Body of pancreas (tissue), 4 donors: ENCODE data around the gene GRIK1. TPM values are rescaled to one million over a fixed set of nuclear protein-coding genes. Genes with fewer than 3 reads are reported as not detected.

ENCODE experiments used
- ATAC-seq: fragments of 150-250 bp; one replicate; pipeline ENCODE4 v1.9.1; 2016
- DNase-seq, 4 donors: peaks; one replicate each; pipeline ENCODE4 v3.0.0-alpha.2; 2019
- H3K27ac ChIP-seq, 4 donors: fragments of 200-600 bp; sonication (generic); 1 replicate in 3 of 4; 2 replicates in 1 of 4; pipeline versions ENCODE4 v1.5.1 to v1.6.1; 2016 to 2019; ENCODE audit warnings: mild to moderate bottlenecking in 1 of 4, mixed read lengths in 1 of 4, moderate library complexity in 1 of 4
- H3K27me3 ChIP-seq, 2 donors: fragments of 200-600 bp; sonication (generic); one replicate each; pipeline ENCODE4 v1.6.0; 2016; ENCODE audit warnings: mild to moderate bottlenecking in 1 of 2
- H3K36me3 ChIP-seq, 2 donors: fragments of 200-600 bp; sonication (generic); replicated peaks in 1 of 2; 2 replicates each; pipeline ENCODE4 v1.5.1; 2016; ENCODE audit warnings: low read depth in 2 of 2; ENCODE audit not compliant: insufficient read depth in 1 of 2
- H3K4me1 ChIP-seq: fragments of 200-600 bp; sonication (generic); one replicate; pipeline ENCODE4 v1.6.0; 2016
- H3K4me3 ChIP-seq, 2 donors: fragments of 200-600 bp; sonication (generic); 1 replicate in 1 of 2; 2 replicates in 1 of 2; pipeline ENCODE4 v1.5.1; 2016 to 2019
- H3K9me3 ChIP-seq, 3 donors: fragments of 200-600 bp; sonication (generic); 1 replicate in 2 of 3; 2 replicates in 1 of 3; pipeline ENCODE4 v1.5.1; 2016
- POLR2A ChIP-seq, 3 donors: fragments of 450-650 bp; IDR thresholded peaks; one replicate each; pipeline ENCODE4 v1.6.1; 2016; ENCODE audit warnings: antibody characterized with exemption in 3 of 3, mild to moderate bottlenecking in 2 of 3
- WGBS, 2 donors: methylation state at CpG; one replicate each; pipeline ENCODE4 v1.1.5; 2017; 5-methylcytosine and 5-hydroxymethylcytosine counted together
- intact Hi-C: fragments of 100-400 bp; cut with DNase I; formaldehyde crosslinking; loops from one replicate; pipeline ENCODE4 v1.15.1; 2023
- total RNA-seq, 2 donors: library from RNA; depleted of rRNA; stranded (reverse); fragments of >200 nt; gene quantifications; one replicate each; pipeline ENCODE4 v1.1.0, GENCODE V29; 2016
- TF ChIP-seq, protein P1 (sequence below), 7 experiments: fragments of 450-650 bp in 4 of 7; fragments of 200-600 bp in 3 of 7; sonication (generic) in 3 of 7; IDR thresholded peaks; one replicate each; pipeline ENCODE4 v1.5.1; 2016 to 2019; ENCODE audit warnings: antibody characterized with exemption in 7 of 7

GRIK1 gene
- total RNA-seq, 2 donors from 2014 or later: 0.66 TPM; not detected in 1

DNA sequence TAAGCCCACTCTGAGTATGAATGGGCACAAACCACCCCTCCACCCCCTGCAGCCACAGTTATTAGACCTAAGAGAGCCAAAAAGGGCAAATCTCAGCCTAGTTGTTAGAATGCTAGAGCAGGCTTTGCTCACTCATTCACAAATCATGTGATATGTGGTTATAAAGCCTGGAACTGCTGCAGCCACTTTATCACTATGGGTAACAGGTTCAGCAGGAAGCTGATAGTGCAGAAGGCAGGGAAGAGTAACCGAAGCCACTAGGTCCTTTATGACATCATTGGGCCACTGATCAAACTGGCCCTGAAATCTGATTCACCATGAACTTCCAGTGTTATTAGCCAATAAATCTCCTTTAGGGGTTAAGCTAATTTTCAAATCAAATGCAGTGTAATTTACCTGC lies 134.7 kb downstream of the GRIK1 start:
- Histone ChIP-seq H3K4me3 (no peak overlapping the region), H3K4me1 (no peaks in the 10 kb centered on the region), H3K27me3 (no peaks in the 10 kb centered on the region), H3K36me3 (no peaks in the 10 kb centered on the region), H3K27ac (no peak overlapping the region), H3K9me3 (no peaks in the 10 kb centered on the region)
- ATAC-seq: no peak
- intact Hi-C loops: no loop called here
- DNase-seq: no peak
- WGBS, 2 donors: 17 to 28% methylated on average over 1 of the region's 1 CpG
- TF ChIP-seq POLR2A (IDR thresholded peaks at IDR 0.05): no peak
- TF ChIP-seq, protein P1, sequence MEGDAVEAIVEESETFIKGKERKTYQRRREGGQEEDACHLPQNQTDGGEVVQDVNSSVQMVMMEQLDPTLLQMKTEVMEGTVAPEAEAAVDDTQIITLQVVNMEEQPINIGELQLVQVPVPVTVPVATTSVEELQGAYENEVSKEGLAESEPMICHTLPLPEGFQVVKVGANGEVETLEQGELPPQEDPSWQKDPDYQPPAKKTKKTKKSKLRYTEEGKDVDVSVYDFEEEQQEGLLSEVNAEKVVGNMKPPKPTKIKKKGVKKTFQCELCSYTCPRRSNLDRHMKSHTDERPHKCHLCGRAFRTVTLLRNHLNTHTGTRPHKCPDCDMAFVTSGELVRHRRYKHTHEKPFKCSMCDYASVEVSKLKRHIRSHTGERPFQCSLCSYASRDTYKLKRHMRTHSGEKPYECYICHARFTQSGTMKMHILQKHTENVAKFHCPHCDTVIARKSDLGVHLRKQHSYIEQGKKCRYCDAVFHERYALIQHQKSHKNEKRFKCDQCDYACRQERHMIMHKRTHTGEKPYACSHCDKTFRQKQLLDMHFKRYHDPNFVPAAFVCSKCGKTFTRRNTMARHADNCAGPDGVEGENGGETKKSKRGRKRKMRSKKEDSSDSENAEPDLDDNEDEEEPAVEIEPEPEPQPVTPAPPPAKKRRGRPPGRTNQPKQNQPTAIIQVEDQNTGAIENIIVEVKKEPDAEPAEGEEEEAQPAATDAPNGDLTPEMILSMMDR (IDR thresholded peaks at IDR 0.05): no peak

DNA sequence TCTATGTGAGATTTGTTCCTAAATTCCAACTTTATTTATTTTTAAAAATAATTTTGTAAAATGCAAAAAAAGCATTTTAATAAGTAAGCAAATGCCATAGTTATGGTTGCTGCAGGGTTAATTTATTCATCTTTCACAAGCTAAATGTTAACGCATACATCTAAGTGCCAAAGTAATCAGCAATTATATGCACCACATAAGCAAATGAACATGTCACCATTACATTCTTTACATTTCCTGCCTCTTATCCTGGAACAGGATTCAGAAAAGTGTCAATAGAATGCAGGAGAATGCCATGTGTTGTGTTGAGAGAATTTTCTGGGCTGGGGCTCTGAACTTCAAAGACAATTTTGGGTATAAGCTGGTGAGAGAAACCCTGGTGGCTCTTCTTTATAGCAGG lies 136.6 kb downstream of the GRIK1 start:
- no peaks in the 10 kb centered on the region for H3K9me3 ChIP-seq
- H3K27me3 ChIP-seq: no peaks in the 10 kb centered on the region
- no peak for DNase-seq
- TF ChIP-seq, protein P1 (IDR thresholded peaks at IDR 0.05): no peak
- no peak for TF ChIP-seq POLR2A (IDR thresholded peaks at IDR 0.05)
- no peak overlapping the region for H3K27ac ChIP-seq
- H3K36me3 ChIP-seq: no peaks in the 10 kb centered on the region
- 79 to 81% methylated on average over 1 of the region's 1 CpG for WGBS, 2 donors
- no peak overlapping the region for H3K4me3 ChIP-seq
- intact Hi-C loops: no loop called here
- no peaks in the 10 kb centered on the region for H3K4me1 ChIP-seq
- no peak for ATAC-seq

DNA sequence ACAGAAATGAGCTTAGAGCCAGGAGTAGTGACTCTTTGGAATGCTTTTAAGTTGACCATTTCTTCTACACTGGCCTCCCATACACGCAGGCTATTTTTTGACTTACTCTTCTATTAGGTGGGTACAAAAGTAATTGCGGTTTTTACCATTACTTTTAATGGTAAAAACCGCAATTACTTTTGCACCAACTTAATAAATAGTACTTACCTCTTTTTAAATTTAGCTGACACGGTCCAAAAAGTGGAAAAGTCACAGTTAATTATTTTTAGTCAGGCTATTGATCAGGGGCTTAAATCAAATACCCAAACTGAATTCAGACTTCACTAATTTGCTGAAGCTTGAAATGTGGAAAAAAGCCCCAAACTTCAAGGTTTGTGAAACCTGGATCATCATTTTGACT lies 138.7 kb downstream of the GRIK1 start:
- ATAC-seq (no peak), DNase-seq (no peak)
- 79 to 84% methylated on average over 4 of the region's 4 CpGs for WGBS, 2 donors
- H3K36me3 ChIP-seq: no peaks in the 10 kb centered on the region
- no peaks in the 10 kb centered on the region for H3K9me3 ChIP-seq
- no peaks in the 10 kb centered on the region for H3K4me1 ChIP-seq
- H3K27ac ChIP-seq: no peak overlapping the region
- H3K27me3 ChIP-seq: no peaks in the 10 kb centered on the region
- H3K4me3 ChIP-seq: no peak overlapping the region
- intact Hi-C loops: no loop called here
- no peak for TF ChIP-seq POLR2A (IDR thresholded peaks at IDR 0.05)
- TF ChIP-seq, protein P1 (IDR thresholded peaks at IDR 0.05): no peak

DNA sequence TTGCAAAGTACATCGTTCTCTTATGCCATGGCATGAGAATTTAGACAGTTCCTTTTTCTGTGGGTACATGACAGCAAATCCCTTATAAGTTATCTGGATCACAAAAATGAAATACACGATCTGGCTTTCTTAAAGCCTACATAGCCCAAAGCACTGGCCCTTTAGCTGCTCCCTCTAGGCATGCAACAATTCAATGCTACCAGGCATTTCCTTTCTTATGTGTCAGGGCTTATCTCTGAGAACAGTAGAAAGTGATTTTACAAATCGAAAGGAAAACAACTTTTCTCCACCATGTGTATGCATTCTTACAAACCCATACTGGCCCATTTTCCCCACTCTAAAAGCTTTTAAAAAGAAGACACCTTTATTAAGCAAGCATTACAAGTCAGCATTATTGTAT lies 139.7 kb downstream of the GRIK1 start:
- Histone ChIP-seq H3K4me1 (no peaks in the 10 kb centered on the region), H3K36me3 (no peaks in the 10 kb centered on the region), H3K4me3 (no peak overlapping the region), H3K9me3 (no peaks in the 10 kb centered on the region), H3K27me3 (no peaks in the 10 kb centered on the region), H3K27ac (no peak overlapping the region)
- WGBS, 2 donors: 53 to 60% methylated on average over 3 of the region's 3 CpGs
- intact Hi-C loops: no loop called here
- TF ChIP-seq, protein P1 (IDR thresholded peaks at IDR 0.05): no peak
- no peak for TF ChIP-seq POLR2A (IDR thresholded peaks at IDR 0.05)
- DNase-seq (no peak), ATAC-seq (no peak)

DNA sequence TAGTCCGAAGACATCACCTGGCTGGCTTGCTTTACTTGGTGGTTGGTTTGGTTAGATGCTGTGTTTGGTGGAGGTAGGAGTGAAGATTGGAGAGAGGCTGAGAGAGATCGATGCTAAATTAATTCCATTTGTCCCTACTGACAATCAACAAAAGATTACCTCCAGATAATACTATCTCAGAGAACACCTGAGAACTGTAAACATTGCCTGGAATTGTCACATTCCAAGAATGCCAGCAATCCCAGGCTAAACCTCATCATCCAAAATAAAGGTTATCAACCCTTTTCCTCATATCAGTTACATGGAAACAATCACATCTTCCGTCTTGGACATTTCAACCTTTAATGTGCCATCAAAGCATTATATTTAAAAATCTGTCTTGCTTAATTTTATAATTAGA lies 141.0 kb downstream of the GRIK1 start:
- Histone ChIP-seq H3K27me3 (no peaks in the 10 kb centered on the region), H3K4me3 (no peak overlapping the region), H3K36me3 (no peaks in the 10 kb centered on the region), H3K27ac (no peak overlapping the region), H3K4me1 (no peaks in the 10 kb centered on the region), H3K9me3 (no peaks in the 10 kb centered on the region)
- intact Hi-C loops: no loop called here
- WGBS, 2 donors: 36 to 37% methylated on average over 3 of the region's 3 CpGs
- no peak for ATAC-seq
- TF ChIP-seq, protein P1 (IDR thresholded peaks at IDR 0.05): no peak
- TF ChIP-seq POLR2A (IDR thresholded peaks at IDR 0.05): no peak
- no peak for DNase-seq
